Head of caudate nucleus (tissue), 42 donors: Measurements from ENCODE around the gene NOS1AP.
A peak's percentile ranks its signal among the peaks of the same experiment; 100 is the strongest.

Experiments used
- DNase-seq, 42 donors: peaks; one replicate each; pipeline versions ENCODE4 v3.0.0 to v3.0.0-alpha.2; 2020 to 2021; ENCODE audit warnings: mixed read lengths in 7 of 42
- intact Hi-C: fragments of 100-400 bp; cut with DNase I; formaldehyde crosslinking; loops from one replicate; pipeline ENCODE4 v1.15.0; 2022

NOS1AP gene

GRCh38 chr1:162204129-162204822 is 134.8 kb downstream of the NOS1AP start:
- DNase-seq = no peak
- intact Hi-C loops = no loop called here

DNA sequence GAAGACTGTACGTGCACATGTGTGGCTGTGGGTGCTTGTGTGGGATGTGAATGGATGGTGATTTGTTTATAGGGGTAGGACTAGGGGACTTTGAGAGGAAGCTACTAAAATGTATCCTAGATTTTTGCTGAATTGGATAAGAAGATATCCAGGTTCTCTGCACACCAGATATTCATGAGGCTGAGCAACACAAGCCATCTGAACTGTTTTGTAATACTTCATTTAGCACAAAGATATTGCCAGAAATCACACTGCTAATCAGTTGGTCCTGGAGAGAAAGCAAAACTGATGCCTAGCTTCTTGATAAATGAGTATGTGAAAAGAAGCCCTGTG is 135.3 kb downstream of the NOS1AP start:
- DNase-seq = no peak
- intact Hi-C loops = no loop called here

DNA sequence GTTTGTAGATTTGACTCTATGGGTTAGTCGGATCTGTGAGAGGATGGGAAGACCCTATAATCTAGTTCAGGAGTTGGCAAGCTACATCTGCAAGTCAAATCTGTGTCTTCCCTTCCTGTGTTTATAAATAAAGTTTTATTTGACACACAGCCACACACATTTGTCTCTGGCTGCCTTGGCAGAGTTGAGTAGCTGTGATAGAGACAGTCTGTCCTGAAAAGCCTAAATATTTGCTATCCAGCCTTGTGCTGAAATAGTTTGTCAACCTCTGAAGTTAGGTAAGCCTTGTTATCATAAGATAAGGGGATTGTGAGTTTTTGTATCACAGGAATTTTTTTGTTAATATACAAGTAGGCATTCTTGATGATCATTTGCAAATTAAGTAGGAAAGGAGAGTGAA is 136.8 kb downstream of the NOS1AP start:
- intact Hi-C loops = no loop called here
- no peak for DNase-seq

DNA sequence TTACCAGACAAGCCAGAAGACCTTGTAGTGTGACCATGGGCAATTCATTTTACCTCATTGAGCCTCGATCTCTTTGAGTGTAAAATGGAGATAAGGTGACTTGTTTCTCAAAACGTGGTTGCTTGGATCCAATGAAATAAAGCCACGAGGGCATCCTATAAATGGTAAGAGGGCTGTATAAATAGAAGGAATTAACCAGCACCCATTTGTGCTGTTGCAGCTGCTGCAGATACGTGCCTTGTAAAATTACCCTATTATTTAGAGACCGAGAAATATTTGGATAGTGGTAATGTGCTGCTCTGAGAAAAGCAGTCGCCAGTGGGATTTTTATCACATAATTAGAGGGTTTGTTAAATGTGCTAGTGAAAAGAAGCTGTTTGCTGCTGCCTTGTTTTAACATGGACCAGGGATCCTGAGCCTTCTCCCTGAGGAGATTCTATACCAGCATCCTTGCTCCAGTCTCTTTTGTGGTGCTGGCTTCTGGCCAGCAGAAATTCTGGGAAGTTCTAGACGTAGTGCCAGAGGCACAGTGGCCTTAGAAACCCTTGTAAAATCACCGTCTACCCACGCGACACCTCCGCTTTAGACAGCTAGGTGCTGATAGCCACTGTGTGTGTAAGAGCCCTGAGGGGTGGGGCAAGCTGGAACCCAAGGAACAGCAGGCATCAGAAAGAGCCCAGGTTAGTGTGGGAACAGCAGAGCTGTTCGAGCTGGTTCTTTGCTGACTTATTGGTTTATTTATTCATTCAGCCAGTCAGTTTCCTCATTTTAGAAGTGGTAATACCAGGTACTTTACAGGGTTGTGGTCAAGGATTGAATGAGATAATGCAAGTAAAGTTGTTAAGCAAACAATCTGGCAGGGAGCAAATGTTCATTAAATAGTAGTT is 137.5 kb downstream of the NOS1AP start:
- DNase-seq = no peak
- intact Hi-C loops = no loop called here

GRCh38 chr1:162207862-162208261 is 138.4 kb downstream of the NOS1AP start:
- intact Hi-C loops = no loop called here
- no peak for DNase-seq

DNA sequence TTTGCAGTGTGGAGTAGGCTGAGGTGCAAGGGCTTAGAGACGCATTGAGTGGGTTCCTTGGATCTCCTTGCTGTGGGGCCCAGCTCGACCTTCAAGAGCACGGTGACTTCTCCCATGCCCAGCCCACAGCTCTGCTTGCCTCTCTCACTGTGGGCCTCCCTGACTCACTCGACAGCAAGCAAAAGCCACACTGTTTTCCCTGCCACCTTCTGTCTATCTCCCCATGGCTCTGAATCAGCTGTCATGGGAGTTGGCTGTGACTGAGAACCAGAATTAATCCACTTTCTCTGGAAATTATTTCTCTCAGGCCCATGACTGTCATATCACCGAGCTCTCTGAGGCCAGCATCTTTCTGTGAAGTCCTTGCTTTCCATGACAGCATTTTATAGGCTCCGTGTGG is 140.7 kb downstream of the NOS1AP start:
- intact Hi-C loops = no loop called here
- DNase-seq = no peak

DNA sequence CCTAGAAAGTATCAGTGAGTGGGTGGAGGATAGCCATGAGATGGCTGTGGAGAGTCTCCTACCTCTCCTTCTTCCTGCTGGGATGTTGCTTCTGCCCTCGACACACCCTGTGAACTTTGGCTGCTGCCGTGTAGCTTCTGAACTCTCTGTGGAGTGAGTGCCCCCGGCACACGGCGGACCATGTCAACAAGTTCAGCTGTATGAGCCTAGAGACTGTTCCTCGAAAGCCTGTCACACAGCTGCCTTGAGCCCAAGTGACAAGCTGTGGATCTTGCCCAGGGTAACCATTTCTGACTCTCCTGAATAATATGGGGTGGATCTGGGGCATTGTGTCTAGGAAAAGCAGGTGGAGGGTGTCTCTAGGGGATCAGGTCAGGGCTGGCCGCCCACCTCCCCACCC is 143.2 kb downstream of the NOS1AP start:
- intact Hi-C loops = no loop called here
- no peak for DNase-seq

DNA sequence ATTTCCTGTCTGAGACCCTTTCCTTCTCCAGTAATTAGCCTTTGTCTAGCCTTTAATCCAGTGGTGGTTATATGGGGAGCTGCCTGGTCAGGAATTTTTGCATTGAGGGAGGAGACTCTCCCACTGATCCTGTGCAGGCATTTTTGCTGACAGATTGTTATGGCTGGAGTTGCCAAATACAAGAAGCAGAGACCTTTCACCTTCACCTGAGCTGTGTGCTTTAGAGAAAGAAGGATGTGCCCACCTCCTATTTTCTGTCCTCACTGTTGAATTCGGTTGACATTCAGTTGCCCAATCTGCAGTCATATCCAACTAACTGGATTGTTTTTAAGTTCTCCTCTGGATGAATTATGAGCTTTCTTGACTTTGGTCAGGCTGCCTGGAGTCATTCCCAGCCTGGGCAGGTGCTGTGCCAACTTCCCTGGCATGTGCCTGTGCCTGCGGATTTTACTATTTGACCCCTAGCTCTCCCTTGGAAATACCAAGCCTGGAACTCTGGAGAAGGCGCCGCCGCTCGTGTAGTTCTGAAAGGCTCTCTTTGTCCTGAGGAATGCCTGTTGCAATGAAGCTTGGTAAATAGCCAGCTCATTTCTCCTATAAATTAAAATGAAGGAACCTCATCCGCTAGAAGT is 143.9 kb downstream of the NOS1AP start:
- intact Hi-C loops = no loop called here
- DNase-seq = peak in 38 of 42 donors; percentile 12 to 66 (median 40)

- intact Hi-C loops = no loop called here
- DNase-seq = no peak
These were observed 144.7 kb downstream of the NOS1AP start for GRCh38 chr1:162214202-162214601.

DNA sequence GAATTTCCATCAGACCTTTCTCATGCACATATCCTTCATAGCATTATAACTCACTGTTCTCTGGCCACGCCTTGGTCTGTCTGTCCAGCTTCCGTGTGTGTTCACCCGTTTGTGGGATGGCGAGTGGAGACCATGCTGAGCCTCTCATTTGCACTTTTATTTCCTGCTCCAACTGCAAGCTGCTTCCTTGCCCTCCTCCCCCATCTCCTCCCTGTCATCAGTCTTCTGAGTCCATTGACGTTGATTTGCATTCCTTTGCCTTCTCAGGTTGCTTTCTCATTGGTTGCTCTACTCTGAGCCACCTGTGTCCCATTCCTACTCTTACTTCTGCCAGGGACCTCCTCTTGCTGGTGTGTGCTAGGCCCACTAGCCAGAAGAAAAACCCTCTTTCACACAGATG is 146.4 kb downstream of the NOS1AP start:
- DNase-seq = no peak
- intact Hi-C loops = no loop called here

GRCh38 chr1:162216604-162217003 is 147.1 kb downstream of the NOS1AP start:
- no peak for DNase-seq
- intact Hi-C loops = no loop called here

DNA sequence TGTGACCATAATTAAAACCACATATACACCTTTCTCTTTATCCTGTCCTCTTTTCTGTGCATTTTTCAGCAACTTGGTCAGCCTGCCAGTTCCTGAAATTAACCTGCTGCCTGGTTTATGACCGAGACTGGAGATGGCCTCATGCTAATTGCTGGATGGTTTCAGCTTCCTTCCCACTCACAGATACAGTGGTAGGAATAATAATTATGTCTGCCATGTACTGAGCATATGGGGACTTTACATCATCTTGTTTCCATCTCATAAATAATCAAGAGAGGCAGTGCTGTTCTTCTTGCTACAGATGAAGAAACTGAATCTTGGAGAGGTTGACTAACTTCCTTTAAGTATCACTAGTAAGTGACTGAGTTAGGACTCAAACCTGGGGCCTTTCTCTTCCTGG is 148.2 kb downstream of the NOS1AP start:
- DNase-seq = no peak
- intact Hi-C loops = no loop called here

DNA sequence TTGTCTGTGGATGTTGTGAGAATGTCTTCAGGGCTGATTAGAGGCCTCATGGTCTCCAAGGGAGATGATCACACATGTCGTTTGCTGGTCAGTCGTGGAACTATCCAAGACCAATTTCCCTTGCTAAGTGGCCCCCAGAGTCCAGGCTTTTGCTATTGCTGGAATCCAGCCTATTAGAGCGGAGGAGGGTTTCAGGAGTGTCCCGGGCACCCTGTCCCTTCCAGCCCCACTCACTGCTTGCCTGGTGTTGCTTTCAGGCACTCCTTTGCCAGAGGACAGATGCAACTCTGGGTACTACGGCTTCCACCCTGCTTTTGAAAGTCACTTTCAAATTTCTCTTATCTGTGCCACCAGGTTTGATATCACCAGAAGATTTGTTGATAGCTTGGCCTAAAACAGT is 149.1 kb downstream of the NOS1AP start:
- intact Hi-C loops = no loop called here
- no peak for DNase-seq

DNA sequence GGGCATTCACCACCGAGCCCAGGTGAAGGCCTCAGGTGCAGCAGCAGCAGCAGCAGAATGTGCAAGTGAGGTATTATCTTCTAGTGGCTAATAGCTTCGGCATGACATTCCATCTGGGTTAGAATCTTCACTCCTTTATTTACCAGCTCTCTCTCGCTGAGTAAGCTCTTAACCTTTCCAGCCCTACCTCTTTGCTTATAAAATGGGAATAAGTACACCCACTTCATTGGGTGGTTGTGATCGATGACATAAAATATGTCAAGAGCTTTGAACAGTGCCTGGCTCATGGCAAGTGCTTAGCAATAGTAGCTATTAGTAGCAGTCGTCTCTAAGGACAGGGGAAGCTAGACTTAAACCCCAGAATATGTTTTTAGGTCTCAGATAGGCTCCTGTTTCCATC is 149.5 kb downstream of the NOS1AP start:
- peak in 10 of 42 donors; percentile 18 to 60 (median 34) for DNase-seq
- intact Hi-C loops = no loop called here

DNA sequence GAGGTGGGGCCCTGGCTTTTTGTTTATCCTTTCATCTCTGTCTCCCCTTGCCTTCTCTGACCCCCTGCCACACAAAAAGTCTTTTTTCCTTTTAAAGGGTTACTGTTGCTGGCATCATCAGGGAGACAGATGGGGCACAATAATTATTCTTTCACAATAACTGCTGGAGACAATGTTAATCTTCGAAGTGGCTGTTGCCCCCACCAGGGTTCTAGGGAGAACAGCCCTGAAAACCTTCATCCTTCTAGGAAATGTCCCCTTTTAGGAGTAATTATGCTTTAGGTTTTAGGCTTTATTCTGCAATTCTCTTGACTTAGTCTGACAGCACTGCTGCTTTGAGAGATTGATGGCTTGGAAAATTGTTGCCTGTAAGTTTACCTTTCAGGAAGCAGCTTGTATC is 150.0 kb downstream of the NOS1AP start:
- DNase-seq = no peak
- intact Hi-C loops = no loop called here

GRCh38 chr1:162220009-162220539 is 150.6 kb downstream of the NOS1AP start:
- intact Hi-C loops = no loop called here
- peak in 8 of 42 donors; percentile 8 to 56 (median 22) for DNase-seq

DNA sequence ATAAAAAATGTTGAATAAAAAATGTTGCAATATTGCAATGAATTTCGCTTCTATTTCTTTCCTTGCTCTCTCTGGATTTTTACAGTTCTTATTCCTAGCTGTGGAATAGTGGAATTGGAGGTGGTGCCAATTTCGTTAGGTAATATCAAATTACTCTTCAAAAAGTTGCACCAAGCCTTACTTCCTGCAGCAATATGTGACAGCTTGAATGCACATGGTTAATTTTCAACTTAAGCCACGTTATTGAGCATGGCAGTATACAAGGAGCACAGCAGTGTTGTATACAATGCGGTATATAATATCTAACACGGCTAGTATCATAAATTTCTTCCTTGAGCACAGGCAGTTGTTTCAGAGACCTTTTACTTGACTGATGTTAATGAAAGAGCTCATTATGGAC is 152.5 kb downstream of the NOS1AP start:
- DNase-seq = no peak
- intact Hi-C loops = no loop called here

GRCh38 chr1:162222730-162223129 is 153.2 kb downstream of the NOS1AP start:
- DNase-seq = no peak
- intact Hi-C loops = no loop called here

GRCh38 chr1:162223488-162223887 is 154.0 kb downstream of the NOS1AP start:
- intact Hi-C loops = no loop called here
- DNase-seq = no peak

GRCh38 chr1:162224267-162224666 is 154.8 kb downstream of the NOS1AP start:
- intact Hi-C loops = no loop called here
- DNase-seq = no peak
